ENCODE results near the gene FRMPD4.

FRMPD4 gene

DNA sequence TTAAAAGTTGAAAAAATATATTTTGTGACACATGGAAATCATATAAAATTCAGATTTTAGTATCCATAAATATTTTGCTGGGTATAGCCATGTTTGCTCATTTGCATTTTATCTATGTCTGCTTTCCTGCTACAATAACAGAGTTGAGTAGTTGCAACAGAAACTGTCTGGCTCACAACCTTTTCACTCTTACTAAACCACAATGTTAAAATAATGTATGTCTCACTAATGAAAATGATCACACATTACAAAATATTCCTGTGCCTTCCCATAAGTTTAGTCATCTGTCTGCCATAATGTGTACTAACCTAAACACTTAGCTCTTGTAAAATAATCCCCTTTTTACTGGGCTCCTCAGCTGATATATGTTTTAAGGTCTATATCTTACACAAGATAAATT is 479.0 kb downstream of the FRMPD4 start:
- Histone ChIP-seq H3K79me2 (ENCODE audit: insufficient read depth, low read length) (no peaks in the 10 kb centered on the region), H3K36me3 (ENCODE audit: insufficient read depth, low read length) (no peaks in the 10 kb centered on the region), H3K4me2 (ENCODE audit: low read length) (no peak overlapping the region), H4K20me1 (ENCODE audit: insufficient read depth, low read length) (no peaks in the 10 kb centered on the region), H3K9me3 (ENCODE audit: low read length) (no peaks in the 10 kb centered on the region), H3K4me1 (ENCODE audit: insufficient read depth, low read length, severe bottlenecking) (no peaks in the 10 kb centered on the region), H3K27ac (ENCODE audit: low read depth, low read length, poor library complexity, severe bottlenecking) (no peak overlapping the region), H3K9ac (ENCODE audit: low read length) (no peak overlapping the region), H3K4me3 (ENCODE audit: low read depth, low read length, poor library complexity, severe bottlenecking) (no peak overlapping the region), H3K27me3 (ENCODE audit: insufficient read depth, low read length) (no peaks in the 10 kb centered on the region), H3K9me2 (ENCODE audit: low read depth, low read length) (no peaks in the 10 kb centered on the region), H3F3A (ENCODE audit: insufficient read depth, low read length) (no peaks in the 10 kb centered on the region), H2AFZ (ENCODE audit: low read length) (no peak overlapping the region)
- TF ChIP-seq EZH2 (IDR thresholded peaks at IDR 0.05; ENCODE audit: borderline replicate concordance, low read length) = no peak
- TF ChIP-seq, protein P1, sequence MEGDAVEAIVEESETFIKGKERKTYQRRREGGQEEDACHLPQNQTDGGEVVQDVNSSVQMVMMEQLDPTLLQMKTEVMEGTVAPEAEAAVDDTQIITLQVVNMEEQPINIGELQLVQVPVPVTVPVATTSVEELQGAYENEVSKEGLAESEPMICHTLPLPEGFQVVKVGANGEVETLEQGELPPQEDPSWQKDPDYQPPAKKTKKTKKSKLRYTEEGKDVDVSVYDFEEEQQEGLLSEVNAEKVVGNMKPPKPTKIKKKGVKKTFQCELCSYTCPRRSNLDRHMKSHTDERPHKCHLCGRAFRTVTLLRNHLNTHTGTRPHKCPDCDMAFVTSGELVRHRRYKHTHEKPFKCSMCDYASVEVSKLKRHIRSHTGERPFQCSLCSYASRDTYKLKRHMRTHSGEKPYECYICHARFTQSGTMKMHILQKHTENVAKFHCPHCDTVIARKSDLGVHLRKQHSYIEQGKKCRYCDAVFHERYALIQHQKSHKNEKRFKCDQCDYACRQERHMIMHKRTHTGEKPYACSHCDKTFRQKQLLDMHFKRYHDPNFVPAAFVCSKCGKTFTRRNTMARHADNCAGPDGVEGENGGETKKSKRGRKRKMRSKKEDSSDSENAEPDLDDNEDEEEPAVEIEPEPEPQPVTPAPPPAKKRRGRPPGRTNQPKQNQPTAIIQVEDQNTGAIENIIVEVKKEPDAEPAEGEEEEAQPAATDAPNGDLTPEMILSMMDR (IDR thresholded peaks at IDR 0.05; ENCODE audit: low read length) = no peak

DNA sequence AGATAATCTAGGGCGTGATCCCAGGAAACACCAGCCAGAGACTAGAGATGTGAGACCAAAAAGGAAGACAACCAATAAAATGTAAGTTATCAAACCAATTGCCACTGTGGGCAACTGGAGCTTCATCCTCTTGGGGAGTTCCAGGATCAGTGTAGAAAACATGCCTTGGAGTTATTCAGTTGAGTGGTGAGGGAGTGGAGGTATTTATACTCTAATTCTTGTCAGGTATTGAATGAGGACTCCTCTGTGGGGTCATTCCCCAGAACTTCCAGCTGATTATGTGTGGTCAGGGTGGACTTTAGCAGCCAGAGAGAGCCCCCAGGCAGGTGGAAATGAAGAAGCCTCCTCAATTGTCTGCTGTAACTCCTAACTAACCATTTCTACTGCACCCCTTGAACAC is 509.0 kb downstream of the FRMPD4 start:
- H3K4me3 ChIP-seq (ENCODE audit: low read depth, low read length, poor library complexity, severe bottlenecking) = no peak overlapping the region
- TF ChIP-seq EZH2 (IDR thresholded peaks at IDR 0.05; ENCODE audit: borderline replicate concordance, low read length) = no peak
- TF ChIP-seq, protein P1 (IDR thresholded peaks at IDR 0.05; ENCODE audit: low read length) = no peak
- H3K27ac ChIP-seq (ENCODE audit: low read depth, low read length, poor library complexity, severe bottlenecking) = no peak overlapping the region
- no peaks in the 10 kb centered on the region for H4K20me1 ChIP-seq (ENCODE audit: insufficient read depth, low read length)
- H3K27me3 ChIP-seq (ENCODE audit: insufficient read depth, low read length) = no peaks in the 10 kb centered on the region
- H3K4me1 ChIP-seq (ENCODE audit: insufficient read depth, low read length, severe bottlenecking) = no peaks in the 10 kb centered on the region
- H3K9ac ChIP-seq (ENCODE audit: low read length) = no peak overlapping the region
- no peaks in the 10 kb centered on the region for H3K36me3 ChIP-seq (ENCODE audit: insufficient read depth, low read length)
- no peaks in the 10 kb centered on the region for H3K9me2 ChIP-seq (ENCODE audit: low read depth, low read length)
- H3K79me2 ChIP-seq (ENCODE audit: insufficient read depth, low read length) = no peaks in the 10 kb centered on the region
- no peaks in the 10 kb centered on the region for H3K9me3 ChIP-seq (ENCODE audit: low read length)
- H3F3A ChIP-seq (ENCODE audit: insufficient read depth, low read length) = no peaks in the 10 kb centered on the region
- H2AFZ ChIP-seq (ENCODE audit: low read length) = no peak overlapping the region
- no peak overlapping the region for H3K4me2 ChIP-seq (ENCODE audit: low read length)

DNA sequence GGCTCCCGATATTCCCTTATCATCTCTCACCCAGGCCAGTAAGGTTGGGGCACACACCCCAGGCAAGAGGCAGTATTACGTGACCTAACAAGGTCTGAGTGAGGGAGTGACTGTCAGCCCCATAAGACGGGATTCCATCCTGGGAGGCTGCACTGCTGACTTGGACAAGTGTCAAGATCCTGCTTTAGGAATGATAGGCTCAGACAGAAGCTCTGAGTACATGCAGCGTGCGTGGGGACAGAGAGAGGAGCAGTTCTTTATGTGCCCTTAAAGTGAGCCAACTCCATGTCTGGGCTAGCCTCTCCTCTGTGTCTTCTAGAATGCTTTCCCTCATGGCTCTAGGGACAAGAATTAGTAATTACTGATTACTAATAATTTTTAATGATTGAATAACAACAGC is 510.7 kb downstream of the FRMPD4 start:
- no peaks in the 10 kb centered on the region for H3K79me2 ChIP-seq (ENCODE audit: insufficient read depth, low read length)
- H3K4me1 ChIP-seq (ENCODE audit: insufficient read depth, low read length, severe bottlenecking) = no peaks in the 10 kb centered on the region
- no peak overlapping the region for H2AFZ ChIP-seq (ENCODE audit: low read length)
- no peaks in the 10 kb centered on the region for H3K27me3 ChIP-seq (ENCODE audit: insufficient read depth, low read length)
- H3K4me3 ChIP-seq (ENCODE audit: low read depth, low read length, poor library complexity, severe bottlenecking) = no peak overlapping the region
- no peak overlapping the region for H3K27ac ChIP-seq (ENCODE audit: low read depth, low read length, poor library complexity, severe bottlenecking)
- TF ChIP-seq, protein P1 (IDR thresholded peaks at IDR 0.05; ENCODE audit: low read length) = no peak
- TF ChIP-seq EZH2 (IDR thresholded peaks at IDR 0.05; ENCODE audit: borderline replicate concordance, low read length) = no peak
- H3K9me3 ChIP-seq (ENCODE audit: low read length) = no peaks in the 10 kb centered on the region
- no peak overlapping the region for H3K9ac ChIP-seq (ENCODE audit: low read length)
- no peaks in the 10 kb centered on the region for H3K36me3 ChIP-seq (ENCODE audit: insufficient read depth, low read length)
- H4K20me1 ChIP-seq (ENCODE audit: insufficient read depth, low read length) = no peaks in the 10 kb centered on the region
- no peaks in the 10 kb centered on the region for H3F3A ChIP-seq (ENCODE audit: insufficient read depth, low read length)
- H3K4me2 ChIP-seq (ENCODE audit: low read length) = no peak overlapping the region
- no peaks in the 10 kb centered on the region for H3K9me2 ChIP-seq (ENCODE audit: low read depth, low read length)
